ENCODE results near the gene COL25A1.
A peak's percentile ranks its signal among the peaks of the same experiment; 100 is the strongest.

Gene COL25A1

GRCh38 chr4:109291707-109292238 is 10.7 kb downstream of the COL25A1 start:
- no peak for DNase-seq

GRCh38 chr4:109290918-109291317 is 11.5 kb downstream of the COL25A1 start:
- DNase-seq = no peak

- peak in 1 of 2 experiments; percentile 17 for DNase-seq
Observed at GRCh38 chr4:109278594-109279031, 23.8 kb downstream of the COL25A1 start.

- no peak for DNase-seq
Observed at GRCh38 chr4:109276482-109277095, 25.9 kb downstream of the COL25A1 start.

- DNase-seq = no peak
Observed at GRCh38 chr4:109275066-109275745, 27.3 kb downstream of the COL25A1 start.

GRCh38 chr4:109266891-109267290 is 35.6 kb downstream of the COL25A1 start:
- no peak for DNase-seq

- DNase-seq = no peak
Observed at GRCh38 chr4:109266236-109266635, 36.2 kb downstream of the COL25A1 start.

GRCh38 chr4:109263721-109264120 is 38.7 kb downstream of the COL25A1 start:
- DNase-seq = no peak

- no peak for DNase-seq
Observed at GRCh38 chr4:109256818-109257217, 45.6 kb downstream of the COL25A1 start.

GRCh38 chr4:109254845-109255244 is 47.6 kb downstream of the COL25A1 start:
- no peak for DNase-seq

GRCh38 chr4:109251396-109251795 is 51.1 kb downstream of the COL25A1 start:
- no peak for DNase-seq

- DNase-seq = no peak
Observed at GRCh38 chr4:109248322-109248900, 54.0 kb downstream of the COL25A1 start.

GRCh38 chr4:109243871-109244270 is 58.6 kb downstream of the COL25A1 start:
- DNase-seq = no peak

- DNase-seq = no peak
Observed at GRCh38 chr4:109238746-109239145, 63.7 kb downstream of the COL25A1 start.

- no peak for DNase-seq
Observed at GRCh38 chr4:109235683-109236082, 66.8 kb downstream of the COL25A1 start.

GRCh38 chr4:109234596-109234995 is 67.9 kb downstream of the COL25A1 start:
- DNase-seq = no peak

- DNase-seq = no peak
Observed at GRCh38 chr4:109233570-109233969, 68.9 kb downstream of the COL25A1 start.

GRCh38 chr4:109232681-109233080 is 69.8 kb downstream of the COL25A1 start:
- no peak for DNase-seq

- DNase-seq = no peak
Observed at GRCh38 chr4:109231331-109231730, 71.1 kb downstream of the COL25A1 start.

- no peak for DNase-seq
Observed at GRCh38 chr4:109229028-109229427, 73.4 kb downstream of the COL25A1 start.

- DNase-seq = no peak
Observed at GRCh38 chr4:109218288-109218687, 84.2 kb downstream of the COL25A1 start.

GRCh38 chr4:109216085-109216696 is 86.3 kb downstream of the COL25A1 start:
- no peak for DNase-seq

GRCh38 chr4:109215506-109215905 is 87.0 kb downstream of the COL25A1 start:
- no peak for DNase-seq
